GM10248 (cell line): Measurements from ENCODE around the gene MLF1.

Source experiments
- CTCF ChIA-PET: fragments of 300-600 bp; sonication (Branson Sonifier 250); formaldehyde crosslinking; extraction: SDS; loops from one replicate; lab custom pipeline; 2021; ENCODE audit warnings: antibody characterized with exemption; lab: Yijun Ruan, JAX
- POLR2A ChIA-PET: fragments of 350-650 bp; sonication (Branson Sonifier 250); formaldehyde crosslinking; extraction: SDS; loops from one replicate; lab custom pipeline; 2020; ENCODE audit warnings: antibody characterized with exemption; lab: Yijun Ruan, JAX
- DNase-seq: peaks from one replicate; pipeline ENCODE4 v3.0.0; 2012; ENCODE audit errors: extremely low spot score
- CTCF ChIP-seq: IDR thresholded peaks from 2 replicates; pipeline ENCODE4 v1.5.1; 2012; ENCODE audit warnings: mild to moderate bottlenecking, low read depth; ENCODE audit errors: extremely low read depth, missing control alignments, control extremely low read depth

MLF1 gene

GRCh38 chr3:158559504-158559903, 11.5 kb upstream of the MLF1 start:
- ChIA-PET POLR2A (no interaction called here), CTCF (no interaction called here)
- DNase-seq: no peak
- TF ChIP-seq CTCF: no peak

GRCh38 chr3:158560979-158561378, 10.0 kb upstream of the MLF1 start:
- POLR2A ChIA-PET: no interaction called here

GRCh38 chr3:158562674-158563073, 8.3 kb upstream of the MLF1 start:
- DNase-seq: no peak
- POLR2A ChIA-PET: no interaction called here
- CTCF ChIA-PET: interaction anchor here (0.7 to 1.2 kb wide), 2 partner anchors 9 to 128 kb away, joined by 3 to 4 read pairs; no protein-coding TSS in a partner anchor
- TF ChIP-seq CTCF: no peak

More at GRCh38 chr3:158560979-158561378, 10.0 kb upstream of the MLF1 start:
- DNase-seq: no peak
- TF ChIP-seq CTCF: no peak
- CTCF ChIA-PET: no interaction called here

GRCh38 chr3:158563076-158563475, 7.9 kb upstream of the MLF1 start:
- ChIA-PET CTCF (no interaction called here), POLR2A (no interaction called here)
- DNase-seq: no peak
- TF ChIP-seq CTCF: no peak

- ChIA-PET POLR2A (no interaction called here), CTCF (no interaction called here)
- DNase-seq: no peak
- TF ChIP-seq CTCF: no peak
These were observed 5.9 kb upstream of the MLF1 start for GRCh38 chr3:158565076-158565475.

- ChIA-PET CTCF (interaction anchor here (0.8 to 2.9 kb wide), 5 partner anchors 12 to 1037 kb away, joined by 3 to 7 read pairs (median 6); partner anchors contain the start of gene GFM1), POLR2A (no interaction called here)
- DNase-seq: no peak
- TF ChIP-seq CTCF: no peak
These were observed 2.2 kb upstream of the MLF1 start for GRCh38 chr3:158568784-158569183.
